ENCODE results near the gene PRR5. TPM values are rescaled to one million over a fixed set of nuclear protein-coding genes. Genes with fewer than 3 reads are reported as not detected.

Gene PRR5
- polyA plus RNA-seq, 1 of the 3 experiments (the other 2 are of a cell fraction), result 1.3 TPM

- TF ChIP-seq REST (IDR thresholded peaks at IDR 0.05; ENCODE audit: low read depth, low read length), result no peak
These were observed 53.0 kb downstream of the PRR5 start (continued) for GRCh38 chr22:44754998-44755397.

- no peak overlapping the region for H3K4me2 ChIP-seq
- no peaks in the 10 kb centered on the region for H3K27me3 ChIP-seq (ENCODE audit: insufficient read depth)
- CTCF ChIA-PET, result interaction anchor here (0.7 to 1.4 kb wide), 3 partner anchors 20 to 71 kb away, joined by 3 to 5 read pairs (median 3); no protein-coding TSS in a partner anchor
These were observed 53.4 kb downstream of the PRR5 start for GRCh38 chr22:44755417-44755816.

GRCh38 chr22:44755956-44756361 lies 54.0 kb downstream of the PRR5 start:
- TF ChIP-seq RCOR1 (IDR thresholded peaks at IDR 0.05; ENCODE audit: low read length), result no peak
- TF ChIP-seq EZH2phosphoT487 (IDR thresholded peaks at IDR 0.05; ENCODE audit: borderline replicate concordance, low read depth), result no peak
- TF ChIP-seq, protein P1, sequence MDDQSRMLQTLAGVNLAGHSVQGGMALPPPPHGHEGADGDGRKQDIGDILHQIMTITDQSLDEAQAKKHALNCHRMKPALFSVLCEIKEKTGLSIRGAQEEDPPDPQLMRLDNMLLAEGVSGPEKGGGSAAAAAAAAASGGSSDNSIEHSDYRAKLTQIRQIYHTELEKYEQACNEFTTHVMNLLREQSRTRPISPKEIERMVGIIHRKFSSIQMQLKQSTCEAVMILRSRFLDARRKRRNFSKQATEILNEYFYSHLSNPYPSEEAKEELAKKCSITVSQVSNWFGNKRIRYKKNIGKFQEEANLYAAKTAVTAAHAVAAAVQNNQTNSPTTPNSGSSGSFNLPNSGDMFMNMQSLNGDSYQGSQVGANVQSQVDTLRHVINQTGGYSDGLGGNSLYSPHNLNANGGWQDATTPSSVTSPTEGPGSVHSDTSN (IDR thresholded peaks at IDR 0.05), result no peak
- TF ChIP-seq TAF1 (IDR thresholded peaks at IDR 0.05; ENCODE audit: borderline replicate concordance, low read depth, low read length), result no peak
- TF ChIP-seq, protein P2, sequence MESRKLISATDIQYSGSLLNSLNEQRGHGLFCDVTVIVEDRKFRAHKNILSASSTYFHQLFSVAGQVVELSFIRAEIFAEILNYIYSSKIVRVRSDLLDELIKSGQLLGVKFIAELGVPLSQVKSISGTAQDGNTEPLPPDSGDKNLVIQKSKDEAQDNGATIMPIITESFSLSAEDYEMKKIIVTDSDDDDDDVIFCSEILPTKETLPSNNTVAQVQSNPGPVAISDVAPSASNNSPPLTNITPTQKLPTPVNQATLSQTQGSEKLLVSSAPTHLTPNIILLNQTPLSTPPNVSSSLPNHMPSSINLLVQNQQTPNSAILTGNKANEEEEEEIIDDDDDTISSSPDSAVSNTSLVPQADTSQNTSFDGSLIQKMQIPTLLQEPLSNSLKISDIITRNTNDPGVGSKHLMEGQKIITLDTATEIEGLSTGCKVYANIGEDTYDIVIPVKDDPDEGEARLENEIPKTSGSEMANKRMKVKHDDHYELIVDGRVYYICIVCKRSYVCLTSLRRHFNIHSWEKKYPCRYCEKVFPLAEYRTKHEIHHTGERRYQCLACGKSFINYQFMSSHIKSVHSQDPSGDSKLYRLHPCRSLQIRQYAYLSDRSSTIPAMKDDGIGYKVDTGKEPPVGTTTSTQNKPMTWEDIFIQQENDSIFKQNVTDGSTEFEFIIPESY (IDR thresholded peaks at IDR 0.05; ENCODE audit: borderline replicate concordance, low read depth), result no peak
- no peak for TF ChIP-seq SIN3A (IDR thresholded peaks at IDR 0.05; ENCODE audit: borderline replicate concordance, low read depth, low read length)
- CTCF ChIA-PET, result interaction anchor here (1.1 to 1.4 kb wide), 2 partner anchors 21 to 69 kb away, joined by 3 to 5 read pairs; no protein-coding TSS in a partner anchor
- WGBS (ENCODE audit: low lambda C conversion rate), result 70% methylated on average over 9 of the region's 9 CpGs

More at GRCh38 chr22:44755417-44755816, 53.4 kb downstream of the PRR5 start:
- H3K9ac ChIP-seq, result no peak overlapping the region
- H3K9me2 ChIP-seq, result no peaks in the 10 kb centered on the region
- H4K20me1 ChIP-seq (ENCODE audit: insufficient read depth), result no peaks in the 10 kb centered on the region
- no peak overlapping the region for H2AFZ ChIP-seq (ENCODE audit: low read depth)
- H3F3A ChIP-seq (replicated peaks; ENCODE audit: insufficient read depth), result no peaks in the 10 kb centered on the region
- H3K27ac ChIP-seq (ENCODE audit: low read depth in 2 of 2, low read length in 1 of 2), result no peak overlapping the region
- H3K4me3 ChIP-seq (ENCODE audit: low read depth in 2 of 2, low read length in 1 of 2), result no peak overlapping the region
- H3K79me2 ChIP-seq (ENCODE audit: insufficient read depth), result no peaks in the 10 kb centered on the region
- H3K36me3 ChIP-seq (replicated peaks in 1 of 2; ENCODE audit: control insufficient read depth in 1 of 2, insufficient read depth in 2 of 2, low read length in 1 of 2), result no peaks in the 10 kb centered on the region
- WGBS (ENCODE audit: low lambda C conversion rate), result 52% methylated on average over 6 of the region's 6 CpGs
- no peaks in the 10 kb centered on the region for H3K9me3 ChIP-seq
- H3K4me1 ChIP-seq (ENCODE audit: control insufficient read depth in 1 of 2, insufficient read depth in 2 of 2, low read depth in 1 of 2, low read length in 1 of 2), result peaks cover 2 to 4% of the 10 kb centered on the region in 2 experiments; a peak in 1 of 4 replicates
- no peak for DNase-seq
- TF ChIP-seq SMC3 (IDR thresholded peaks at IDR 0.05; ENCODE audit: low read depth, low read length) (no peak), FOSL2 (IDR thresholded peaks at IDR 0.05; ENCODE audit: borderline replicate concordance, low read depth) (no peak), USF2 (IDR thresholded peaks at IDR 0.05; ENCODE audit: borderline replicate concordance, low read depth, low read length) (no peak)
- POLR2A ChIA-PET, result no interaction called here

More at GRCh38 chr22:44755956-44756361, 54.0 kb downstream of the PRR5 start:
- H4K20me1 ChIP-seq (ENCODE audit: insufficient read depth), result no peaks in the 10 kb centered on the region
- no peak overlapping the region for H3K9ac ChIP-seq
- no peaks in the 10 kb centered on the region for H3K79me2 ChIP-seq (ENCODE audit: insufficient read depth)
- no peak overlapping the region for H3K27ac ChIP-seq (ENCODE audit: low read depth in 2 of 2, low read length in 1 of 2)
- no peaks in the 10 kb centered on the region for H3F3A ChIP-seq (replicated peaks; ENCODE audit: insufficient read depth)
- no peak overlapping the region for H3K4me3 ChIP-seq (ENCODE audit: low read depth in 2 of 2, low read length in 1 of 2)
- no peak overlapping the region for H2AFZ ChIP-seq (ENCODE audit: low read depth)
- POLR2A ChIA-PET, result no interaction called here
- H3K27me3 ChIP-seq (ENCODE audit: insufficient read depth), result no peaks in the 10 kb centered on the region
- H3K9me2 ChIP-seq, result no peaks in the 10 kb centered on the region
- H3K4me1 ChIP-seq (ENCODE audit: control insufficient read depth in 1 of 2, insufficient read depth in 2 of 2, low read depth in 1 of 2, low read length in 1 of 2), result peaks cover 2 to 4% of the 10 kb centered on the region in 2 experiments; a peak in 1 of 4 replicates
- no peaks in the 10 kb centered on the region for H3K36me3 ChIP-seq (replicated peaks in 1 of 2; ENCODE audit: control insufficient read depth in 1 of 2, insufficient read depth in 2 of 2, low read length in 1 of 2)
- no peaks in the 10 kb centered on the region for H3K9me3 ChIP-seq
- no peak overlapping the region for H3K4me2 ChIP-seq
- DNase-seq, result no peak
